WTC11 (cell line): ENCODE measurements around the gene EXOC3L4. TPM values are rescaled to one million over a fixed set of nuclear protein-coding genes. Genes with fewer than 3 reads are reported as not detected.

Experiments
- ATAC-seq: fragments of 200-7000 bp; cut with Tn5 transposase; 2 replicates; pipeline ENCODE4 v1.10.0; 2021; ENCODE audit warnings: mild to moderate bottlenecking, moderate library complexity
- CTCF ChIA-PET: fragments of 300-600 bp; sonication (Branson Sonifier 250); formaldehyde crosslinking; loops from one replicate; lab custom pipeline; 2021; ENCODE audit warnings: antibody characterized with exemption; lab: Charles Lee
- POLR2A ChIA-PET: fragments of 350-600 bp; sonication (Branson Sonifier 250); formaldehyde crosslinking; loops from one replicate; lab custom pipeline; 2021; ENCODE audit warnings: antibody characterized with exemption; lab: Charles Lee
- DNase-seq: peaks from one replicate; pipeline ENCODE4 v3.0.0; 2021; ENCODE audit warnings: low spot score
- H3K27ac Mint-ChIP-seq: 2 replicates; pipeline ENCODE4 v1.8.0; 2021; ENCODE audit warnings: mixed read lengths
- H3K27me3 Mint-ChIP-seq: 2 replicates; pipeline ENCODE4 v1.8.0; 2021; ENCODE audit warnings: low read depth, mild to moderate bottlenecking, moderate library complexity, mixed read lengths
- H3K36me3 Mint-ChIP-seq: 2 replicates; pipeline ENCODE4 v1.8.0; 2021; ENCODE audit warnings: mixed read lengths
- H3K4me1 Mint-ChIP-seq: 2 replicates; pipeline ENCODE4 v1.8.0; 2022; ENCODE audit warnings: mixed read lengths
- H3K4me3 Mint-ChIP-seq: 2 replicates; pipeline ENCODE4 v1.8.0; 2021; ENCODE audit warnings: mild to moderate bottlenecking, moderate library complexity, mixed read lengths
- H3K9me3 Mint-ChIP-seq: 2 replicates; pipeline ENCODE4 v1.8.0; 2021; ENCODE audit warnings: mixed read lengths
- AR ChIP-seq: fragments of 250-450 bp; sonication (Bioruptor Pico); IDR thresholded peaks from 2 replicates; pipeline ENCODE4 v1.9.0; 2021; ENCODE audit warnings: mild to moderate bottlenecking
- ATF1 ChIP-seq: sonication (generic); formaldehyde crosslinking; IDR thresholded peaks from 2 replicates; pipeline ENCODE4 v1.8.1; 2023; ENCODE audit warnings: mild to moderate bottlenecking, moderate library complexity, missing genetic modification reagents
- CREM ChIP-seq: sonication (generic); formaldehyde crosslinking; IDR thresholded peaks from 2 replicates; pipeline ENCODE4 v1.8.1; 2022; ENCODE audit warnings: mild to moderate bottlenecking, missing genetic modification reagents, moderate library complexity
- ELF4 ChIP-seq: sonication (generic); formaldehyde crosslinking; IDR thresholded peaks from 2 replicates; pipeline ENCODE4 v1.8.1; 2022; ENCODE audit warnings: low read depth, mild to moderate bottlenecking, moderate library complexity, missing genetic modification reagents
- ETV6 ChIP-seq: sonication (generic); formaldehyde crosslinking; IDR thresholded peaks from 2 replicates; pipeline ENCODE4 v1.8.1; 2022; ENCODE audit warnings: mild to moderate bottlenecking, missing genetic modification reagents
- FOXP1 ChIP-seq: sonication (generic); formaldehyde crosslinking; IDR thresholded peaks from 2 replicates; pipeline ENCODE4 v1.8.0; 2022; ENCODE audit warnings: missing genetic modification reagents, mild to moderate bottlenecking, moderate library complexity, borderline replicate concordance
- GRHL2 ChIP-seq: fragments of 250-450 bp; sonication (Bioruptor Pico); IDR thresholded peaks from 2 replicates; pipeline ENCODE4 v1.8.0; 2022; ENCODE audit warnings: mild to moderate bottlenecking, moderate library complexity; ENCODE audit not compliant: insufficient replicate concordance, severe bottlenecking
- NFATC4 ChIP-seq: fragments of 250-450 bp; sonication (Bioruptor Pico); IDR thresholded peaks from 2 replicates; pipeline ENCODE4 v1.9.0; 2021; ENCODE audit warnings: mild to moderate bottlenecking
- NR1H2 ChIP-seq: sonication (generic); formaldehyde crosslinking; IDR thresholded peaks from 2 replicates; pipeline ENCODE4 v1.9.0; 2021; ENCODE audit warnings: mild to moderate bottlenecking, moderate library complexity, missing genetic modification reagents
- PRRX2 ChIP-seq: fragments of 250-450 bp; sonication (Bioruptor Pico); IDR thresholded peaks from 2 replicates; pipeline ENCODE4 v1.8.0; 2021; ENCODE audit warnings: mild to moderate bottlenecking
- STAT6 ChIP-seq: sonication (generic); formaldehyde crosslinking; conservative IDR thresholded peaks from 2 replicates; pipeline ENCODE4 v1.8.1; 2023; ENCODE audit warnings: mild to moderate bottlenecking, low read depth, missing genetic modification reagents, moderate library complexity
- TEAD1 ChIP-seq: sonication (generic); formaldehyde crosslinking; IDR thresholded peaks from 2 replicates; pipeline ENCODE4 v1.8.0; 2022; ENCODE audit warnings: mild to moderate bottlenecking, missing genetic modification reagents
- ZBTB43 ChIP-seq: sonication (generic); formaldehyde crosslinking; IDR thresholded peaks from 2 replicates; pipeline ENCODE4 v1.8.1; 2023; ENCODE audit warnings: mild to moderate bottlenecking, missing genetic modification reagents
- ZNF281 ChIP-seq: sonication (generic); formaldehyde crosslinking; IDR thresholded peaks from 2 replicates; pipeline ENCODE4 v1.8.0; 2023; ENCODE audit warnings: mild to moderate bottlenecking, missing genetic modification reagents
- ZNF396 ChIP-seq: fragments of 250-450 bp; sonication (Bioruptor Pico); IDR thresholded peaks from 2 replicates; pipeline ENCODE4 v1.8.0; 2021; ENCODE audit warnings: mild to moderate bottlenecking, moderate library complexity, borderline replicate concordance
- total RNA-seq: library from RNA; stranded (reverse); gene quantifications from 3 replicates; pipeline ENCODE4 v1.2.3, GENCODE V29; 2021
- TF ChIP-seq, protein P1 (sequence below): fragments of 250-450 bp; sonication (Bioruptor Pico); conservative IDR thresholded peaks from 2 replicates; pipeline ENCODE4 v1.9.0; 2021; ENCODE audit warnings: mild to moderate bottlenecking
- TF ChIP-seq, protein P2 (sequence below): sonication (generic); formaldehyde crosslinking; IDR thresholded peaks from 2 replicates; pipeline ENCODE4 v1.8.1; 2022; ENCODE audit warnings: low read depth, mild to moderate bottlenecking, moderate library complexity, missing genetic modification reagents, borderline replicate concordance
- TF ChIP-seq, protein P3 (sequence below): sonication (generic); formaldehyde crosslinking; IDR thresholded peaks from 2 replicates; pipeline ENCODE4 v1.8.0; 2022; ENCODE audit warnings: mild to moderate bottlenecking, missing genetic modification reagents

Gene EXOC3L4
- total RNA-seq, 1 experiment from 2014 or later: 0.42 TPM

- Mint-ChIP-seq H3K9me3 (no peaks in the 10 kb centered on the region), H3K27ac (no peak overlapping the region), H3K36me3 (peaks cover 5% of the 10 kb centered on the region; the same call in 1 of the 2 replicates), H3K4me3 (no peak overlapping the region), H3K4me1 (peaks cover 15% of the 10 kb centered on the region), H3K27me3 (peaks cover 27% of the 10 kb centered on the region)
- ChIA-PET POLR2A (no interaction called here), CTCF (interaction anchor here (0.5 to 12.3 kb wide), 5 partner anchors 11 to 143 kb away, joined by 3 to 199 read pairs (median 8); no protein-coding TSS in a partner anchor)
- DNase-seq (no peak), ATAC-seq (no peak)
- no peak for TF ChIP-seq ZNF396 (CRISPR knock-in tag)
- no peak for TF ChIP-seq STAT6
- no peak for TF ChIP-seq NFATC4 (CRISPR knock-in tag)
- TF ChIP-seq ZNF281: no peak
- no peak for TF ChIP-seq ZBTB43 (CRISPR knock-in tag)
- TF ChIP-seq AR (CRISPR knock-in tag): no peak
- TF ChIP-seq GRHL2 (CRISPR knock-in tag): no peak
- no peak for TF ChIP-seq ATF1 (CRISPR knock-in tag)
- no peak for TF ChIP-seq TEAD1 (CRISPR knock-in tag)
- TF ChIP-seq CREM: no peak
- TF ChIP-seq, protein P1, sequence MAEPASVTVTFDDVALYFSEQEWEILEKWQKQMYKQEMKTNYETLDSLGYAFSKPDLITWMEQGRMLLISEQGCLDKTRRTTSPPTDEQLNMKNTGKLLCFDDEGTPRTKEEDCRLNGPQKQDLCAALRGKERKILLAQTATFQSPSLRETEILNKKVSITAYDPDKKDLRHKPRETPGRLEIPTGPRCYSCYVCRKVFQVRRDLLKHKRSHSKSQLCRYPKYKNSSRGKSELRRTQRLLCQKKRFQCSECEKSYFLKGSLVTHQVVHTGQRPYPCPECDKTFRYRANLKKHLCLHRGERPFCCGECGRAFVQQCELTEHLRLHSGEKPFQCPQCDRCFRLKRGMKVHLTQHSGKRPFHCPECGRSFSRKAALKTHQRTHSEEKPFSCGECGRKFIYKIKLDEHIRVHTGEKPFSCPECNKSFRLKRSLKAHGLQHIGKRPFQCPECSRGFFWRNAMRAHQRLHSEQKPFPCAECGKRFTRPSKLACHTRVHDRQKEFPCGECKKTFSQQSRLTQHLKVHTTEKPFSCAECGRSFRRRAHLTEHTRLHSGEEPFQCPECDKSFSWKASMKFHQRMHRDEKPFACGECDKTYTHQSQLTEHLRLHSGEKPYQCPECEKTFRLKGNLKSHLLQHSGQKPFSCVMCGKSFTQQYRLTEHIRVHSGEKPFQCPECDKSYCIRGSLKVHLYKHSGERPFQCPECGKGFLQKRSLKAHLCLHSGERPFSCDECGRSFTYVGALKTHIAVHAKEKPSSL (CRISPR knock-in tag): no peak
- TF ChIP-seq PRRX2 (CRISPR knock-in tag): no peak
- TF ChIP-seq, protein P2, sequence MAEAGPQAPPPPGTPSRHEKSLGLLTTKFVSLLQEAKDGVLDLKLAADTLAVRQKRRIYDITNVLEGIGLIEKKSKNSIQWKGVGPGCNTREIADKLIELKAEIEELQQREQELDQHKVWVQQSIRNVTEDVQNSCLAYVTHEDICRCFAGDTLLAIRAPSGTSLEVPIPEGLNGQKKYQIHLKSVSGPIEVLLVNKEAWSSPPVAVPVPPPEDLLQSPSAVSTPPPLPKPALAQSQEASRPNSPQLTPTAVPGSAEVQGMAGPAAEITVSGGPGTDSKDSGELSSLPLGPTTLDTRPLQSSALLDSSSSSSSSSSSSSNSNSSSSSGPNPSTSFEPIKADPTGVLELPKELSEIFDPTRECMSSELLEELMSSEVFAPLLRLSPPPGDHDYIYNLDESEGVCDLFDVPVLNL (CRISPR knock-in tag): no peak
- no peak for TF ChIP-seq NR1H2 (CRISPR knock-in tag)
- no peak for TF ChIP-seq ELF4 (CRISPR knock-in tag)
- TF ChIP-seq FOXP1 (CRISPR knock-in tag): no peak
- TF ChIP-seq, protein P3, sequence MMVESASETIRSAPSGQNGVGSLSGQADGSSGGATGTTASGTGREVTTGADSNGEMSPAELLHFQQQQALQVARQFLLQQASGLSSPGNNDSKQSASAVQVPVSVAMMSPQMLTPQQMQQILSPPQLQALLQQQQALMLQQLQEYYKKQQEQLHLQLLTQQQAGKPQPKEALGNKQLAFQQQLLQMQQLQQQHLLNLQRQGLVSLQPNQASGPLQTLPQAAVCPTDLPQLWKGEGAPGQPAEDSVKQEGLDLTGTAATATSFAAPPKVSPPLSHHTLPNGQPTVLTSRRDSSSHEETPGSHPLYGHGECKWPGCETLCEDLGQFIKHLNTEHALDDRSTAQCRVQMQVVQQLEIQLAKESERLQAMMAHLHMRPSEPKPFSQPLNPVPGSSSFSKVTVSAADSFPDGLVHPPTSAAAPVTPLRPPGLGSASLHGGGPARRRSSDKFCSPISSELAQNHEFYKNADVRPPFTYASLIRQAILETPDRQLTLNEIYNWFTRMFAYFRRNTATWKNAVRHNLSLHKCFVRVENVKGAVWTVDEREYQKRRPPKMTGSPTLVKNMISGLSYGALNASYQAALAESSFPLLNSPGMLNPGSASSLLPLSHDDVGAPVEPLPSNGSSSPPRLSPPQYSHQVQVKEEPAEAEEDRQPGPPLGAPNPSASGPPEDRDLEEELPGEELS: no peak
- TF ChIP-seq ETV6 (CRISPR knock-in tag): no peak
Observed at GRCh38 chr14:103130017-103130764, 35.7 kb downstream of the EXOC3L4 start.
